K562 (cell line): Measurements from ENCODE around the gene HPS4. TPM values are rescaled to one million over a fixed set of nuclear protein-coding genes. Genes with fewer than 3 reads are reported as not detected.
A peak's percentile ranks its signal among the peaks of the same experiment; 100 is the strongest.

ENCODE experiments used
- ARHGAP35 ChIP-seq: fragments of 450-650 bp; IDR thresholded peaks from 2 replicates; pipeline ENCODE4 v1.6.1; 2018; ENCODE audit not compliant: partially characterized antibody
- C11orf30 ChIP-seq: fragments of 450-650 bp; IDR thresholded peaks from 2 replicates; pipeline ENCODE4 v1.6.1; 2016; ENCODE audit warnings: low read depth, mild to moderate bottlenecking
- DIDO1 ChIP-seq: fragments of 450-650 bp; IDR thresholded peaks from 2 replicates; pipeline ENCODE4 v1.6.1; 2016; ENCODE audit warnings: low read depth, missing biosample characterization, missing genetic modification characterization
- ESRRA ChIP-seq: fragments of 450-650 bp; IDR thresholded peaks from 2 replicates; pipeline ENCODE4 v1.6.1; 2014; ENCODE audit warnings: low read depth, mild to moderate bottlenecking, moderate library complexity, borderline replicate concordance
- ETV1 ChIP-seq: fragments of 450-650 bp; conservative IDR thresholded peaks from 2 replicates; pipeline ENCODE4 v1.6.1; 2016; ENCODE audit warnings: missing genetic modification characterization, control low read depth, low read depth, missing compliant biosample characterization
- ETV5 ChIP-seq: sonication (generic); formaldehyde crosslinking; IDR thresholded peaks from 2 replicates; pipeline ENCODE4 v1.4.0; 2020; ENCODE audit warnings: low read depth, mild to moderate bottlenecking, missing genetic modification reagents
- GABPB1 ChIP-seq: sonication (generic); formaldehyde crosslinking; IDR thresholded peaks from 2 replicates; pipeline ENCODE4 v1.8.0; 2022; ENCODE audit warnings: mild to moderate bottlenecking, missing genetic modification reagents
- PBX2 ChIP-seq, 2 experiments: IDR thresholded peaks in 1 of 2; conservative IDR thresholded peaks in 1 of 2; 2 replicates each; pipeline ENCODE4 v1.6.1; 2016; ENCODE audit warnings: low read depth in 2 of 2, mild to moderate bottlenecking in 1 of 2, missing compliant biosample characterization in 1 of 2, missing genetic modification characterization in 1 of 2, moderate library complexity in 1 of 2
- PHF8 ChIP-seq: fragments of 200-600 bp; sonication (generic); IDR thresholded peaks from 2 replicates; pipeline ENCODE4 v1.6.1; 2012; ENCODE audit warnings: mixed run types, mild to moderate bottlenecking, inconsistent platforms, low read length, moderate library complexity, borderline replicate concordance
- POLR2A ChIP-seq: fragments of 450-650 bp; conservative IDR thresholded peaks from 2 replicates; pipeline ENCODE4 v1.6.1; 2016
- SIRT6 ChIP-seq: IDR thresholded peaks from one replicate; pipeline ENCODE4 v1.6.1; 2012; ENCODE audit warnings: low read depth, mild to moderate bottlenecking, control low read depth, inconsistent platforms, low read length, moderate library complexity
- SMAD4 ChIP-seq: fragments of 250-450 bp; sonication (Bioruptor Pico); conservative IDR thresholded peaks from 2 replicates; pipeline ENCODE4 v1.8.0; 2021; ENCODE audit warnings: inconsistent platforms, mild to moderate bottlenecking, moderate library complexity
- TCF3 ChIP-seq: sonication (generic); formaldehyde crosslinking; IDR thresholded peaks from 2 replicates; pipeline ENCODE4 v1.4.0; 2020; ENCODE audit warnings: mild to moderate bottlenecking, missing genetic modification reagents
- TOE1 ChIP-seq, 2 experiments: fragments of 450-650 bp in 1 of 2; sonication (generic) in 1 of 2; formaldehyde crosslinking in 1 of 2; IDR thresholded peaks; 2 replicates each; pipeline versions ENCODE4 v1.7.1 to v1.8.0; 2016 to 2022; ENCODE audit warnings: borderline replicate concordance in 2 of 2, mild to moderate bottlenecking in 2 of 2, antibody characterized with exemption in 1 of 2, inconsistent platforms in 1 of 2, low read depth in 1 of 2, missing genetic modification reagents in 1 of 2, moderate library complexity in 1 of 2
- ZC3H4 ChIP-seq: sonication (generic); formaldehyde crosslinking; IDR thresholded peaks from 2 replicates; pipeline ENCODE4 v1.9.0; 2021; ENCODE audit warnings: missing genetic modification reagents, borderline replicate concordance
- ZNF41 ChIP-seq: fragments of 250-450 bp; sonication (Bioruptor Pico); conservative IDR thresholded peaks from 2 replicates; pipeline ENCODE4 v1.4.0; 2020; ENCODE audit warnings: mild to moderate bottlenecking
- ZNF780A ChIP-seq: fragments of 250-450 bp; sonication (Bioruptor Pico); IDR thresholded peaks from 2 replicates; pipeline ENCODE4 v1.5.0; 2021; ENCODE audit warnings: mild to moderate bottlenecking
- polyA plus RNA-seq, 8 experiments: library from polyadenylated mRNA; depleted of rRNA in 4 of 8; stranded (reverse) in 5 of 8; unstranded in 3 of 8; fragments of >200 nt; fragmentation: Nextera tagmentation in 2 of 8; fragmentation: Illumina TruSeq in 1 of 8; extraction: Ambion mirVana in 2 of 8; extraction: Trizol in 1 of 8; gene quantifications; 2 replicates each; pipeline versions ENCODE4 v1.2.1 to v1.2.3, GENCODE V29; 2011 to 2014; ENCODE audit warnings: inconsistent platforms in 1 of 8, missing spikeins in 1 of 8
- total RNA-seq, 7 experiments: library from RNA; depleted of rRNA in 6 of 7; stranded (reverse); fragments of >200 nt in 6 of 7; fragmentation: Illumina TruSeq in 2 of 7; extraction: Trizol in 2 of 7; gene quantifications; 2 replicates each; pipeline versions ENCODE4 v1.2.1 to v1.2.3, GENCODE V29; 2011 to 2021; ENCODE audit warnings: low replicate concordance in 1 of 7
- TF ChIP-seq, protein P1 (sequence below): fragments of 450-650 bp; IDR thresholded peaks from 2 replicates; pipeline ENCODE4 v1.6.1; 2016
- TF ChIP-seq, protein P2 (sequence below): fragments of 250-450 bp; sonication (Bioruptor Pico); IDR thresholded peaks from 2 replicates; pipeline ENCODE4 v1.9.0; 2021; ENCODE audit warnings: mild to moderate bottlenecking, inconsistent platforms
- TF ChIP-seq, protein P3 (sequence below), 2 experiments: fragments of 450-650 bp; conservative IDR thresholded peaks; 2 replicates each; pipeline ENCODE4 v1.6.1; 2017; ENCODE audit warnings: mild to moderate bottlenecking in 2 of 2, moderate library complexity in 2 of 2

Gene HPS4
- total and polyA plus RNA-seq, 9 of the 15 experiments (the other 6 are each of a cell fraction or from before 2014, with no cell fraction given), result 12.8 to 29.2 (median 25.3) TPM

- TF ChIP-seq ETV1 (tag) (peak; percentile 87), ZC3H4 (CRISPR knock-in tag) (no peak), GABPB1 (CRISPR knock-in tag) (peak; percentile 97), PHF8 (peak; percentile 76; the same call in 1 of the 2 replicates), ETV5 (CRISPR knock-in tag) (peak; percentile 84), SIRT6 (no peak), PBX2 (CRISPR knock-in tag; IDR thresholded peaks at IDR 0.05; ENCODE audit: low read depth) (no peak), PBX2 (tag; conservative IDR thresholded peaks at IDR 0.05; ENCODE audit: low read depth) (no peak), SMAD4 (CRISPR knock-in tag) (no peak), ZNF41 (CRISPR knock-in tag) (no peak), DIDO1 (tag) (peak; percentile 80; the same call in 1 of the 2 replicates), ZNF780A (no peak), C11orf30 (peak; percentile 98), POLR2A (peak; percentile 80), ESRRA (peak; percentile 30; the same call in 1 of the 2 replicates), TOE1 (IDR thresholded peaks at IDR 0.05; ENCODE audit: borderline replicate concordance) (peak; percentile 13; the same call in 1 of the 2 replicates), TOE1 (CRISPR knock-in tag; IDR thresholded peaks at IDR 0.05; ENCODE audit: borderline replicate concordance, low read depth) (no peak), ARHGAP35 (no peak), TCF3 (CRISPR knock-in tag) (peak; percentile 75)
- TF ChIP-seq, protein P1, sequence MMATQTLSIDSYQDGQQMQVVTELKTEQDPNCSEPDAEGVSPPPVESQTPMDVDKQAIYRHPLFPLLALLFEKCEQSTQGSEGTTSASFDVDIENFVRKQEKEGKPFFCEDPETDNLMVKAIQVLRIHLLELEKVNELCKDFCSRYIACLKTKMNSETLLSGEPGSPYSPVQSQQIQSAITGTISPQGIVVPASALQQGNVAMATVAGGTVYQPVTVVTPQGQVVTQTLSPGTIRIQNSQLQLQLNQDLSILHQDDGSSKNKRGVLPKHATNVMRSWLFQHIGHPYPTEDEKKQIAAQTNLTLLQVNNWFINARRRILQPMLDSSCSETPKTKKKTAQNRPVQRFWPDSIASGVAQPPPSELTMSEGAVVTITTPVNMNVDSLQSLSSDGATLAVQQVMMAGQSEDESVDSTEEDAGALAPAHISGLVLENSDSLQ, result peak; percentile 38; the same call in 1 of the 2 replicates
- TF ChIP-seq, protein P2, sequence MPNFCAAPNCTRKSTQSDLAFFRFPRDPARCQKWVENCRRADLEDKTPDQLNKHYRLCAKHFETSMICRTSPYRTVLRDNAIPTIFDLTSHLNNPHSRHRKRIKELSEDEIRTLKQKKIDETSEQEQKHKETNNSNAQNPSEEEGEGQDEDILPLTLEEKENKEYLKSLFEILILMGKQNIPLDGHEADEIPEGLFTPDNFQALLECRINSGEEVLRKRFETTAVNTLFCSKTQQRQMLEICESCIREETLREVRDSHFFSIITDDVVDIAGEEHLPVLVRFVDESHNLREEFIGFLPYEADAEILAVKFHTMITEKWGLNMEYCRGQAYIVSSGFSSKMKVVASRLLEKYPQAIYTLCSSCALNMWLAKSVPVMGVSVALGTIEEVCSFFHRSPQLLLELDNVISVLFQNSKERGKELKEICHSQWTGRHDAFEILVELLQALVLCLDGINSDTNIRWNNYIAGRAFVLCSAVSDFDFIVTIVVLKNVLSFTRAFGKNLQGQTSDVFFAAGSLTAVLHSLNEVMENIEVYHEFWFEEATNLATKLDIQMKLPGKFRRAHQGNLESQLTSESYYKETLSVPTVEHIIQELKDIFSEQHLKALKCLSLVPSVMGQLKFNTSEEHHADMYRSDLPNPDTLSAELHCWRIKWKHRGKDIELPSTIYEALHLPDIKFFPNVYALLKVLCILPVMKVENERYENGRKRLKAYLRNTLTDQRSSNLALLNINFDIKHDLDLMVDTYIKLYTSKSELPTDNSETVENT, result no peak
- TF ChIP-seq, protein P3, sequence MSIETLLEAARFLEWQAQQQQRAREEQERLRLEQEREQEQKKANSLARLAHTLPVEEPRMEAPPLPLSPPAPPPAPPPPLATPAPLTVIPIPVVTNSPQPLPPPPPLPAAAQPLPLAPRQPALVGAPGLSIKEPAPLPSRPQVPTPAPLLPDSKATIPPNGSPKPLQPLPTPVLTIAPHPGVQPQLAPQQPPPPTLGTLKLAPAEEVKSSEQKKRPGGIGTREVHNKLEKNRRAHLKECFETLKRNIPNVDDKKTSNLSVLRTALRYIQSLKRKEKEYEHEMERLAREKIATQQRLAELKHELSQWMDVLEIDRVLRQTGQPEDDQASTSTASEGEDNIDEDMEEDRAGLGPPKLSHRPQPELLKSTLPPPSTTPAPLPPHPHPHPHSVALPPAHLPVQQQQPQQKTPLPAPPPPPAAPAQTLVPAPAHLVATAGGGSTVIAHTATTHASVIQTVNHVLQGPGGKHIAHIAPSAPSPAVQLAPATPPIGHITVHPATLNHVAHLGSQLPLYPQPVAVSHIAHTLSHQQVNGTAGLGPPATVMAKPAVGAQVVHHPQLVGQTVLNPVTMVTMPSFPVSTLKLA (conservative IDR thresholded peaks at IDR 0.05), result peak; percentile 93 to 97
Measured at GRCh38 chr22:26512149-26512793, 28.7 kb upstream of the HPS4 start, which contains the start of gene TFIP11 (continued).
